A549 (cell line): ENCODE results near the gene KDM5B. TPM values are rescaled to one million over a fixed set of nuclear protein-coding genes. Genes with fewer than 3 reads are reported as not detected.
A peak's percentile ranks its signal among the peaks of the same experiment; 100 is the strongest.

Experiments used
- ATAC-seq, 2 experiments: fragments of 200-7000 bp in 1 of 2; fragments of >200 bp in 1 of 2; cut with Nextera tagmentation in 1 of 2; cut with Tn5 transposase in 1 of 2; 3 replicates each; pipeline versions ENCODE4 v1.8.0 to v1.9.1; 2018 to 2020; ENCODE audit warnings: mild to moderate bottlenecking in 1 of 2, moderate library complexity in 1 of 2
- CTCF ChIA-PET: fragments of 300-600 bp; sonication (Branson Sonifier 250); formaldehyde crosslinking; extraction: SDS; loops from one replicate; lab custom pipeline; 2021; ENCODE audit warnings: antibody characterized with exemption, inconsistent platforms; lab: Yijun Ruan, JAX
- POLR2A ChIA-PET: fragments of 350-600 bp; formaldehyde crosslinking; extraction: SDS; loops from one replicate; lab custom pipeline; 2021; ENCODE audit warnings: antibody characterized with exemption, inconsistent platforms; lab: Yijun Ruan, JAX
- DNase-seq, 2 experiments: peaks; one replicate each; pipeline versions ENCODE4 v3.0.0 to v3.0.0-alpha.2; 2011 to 2016; ENCODE audit warnings: low read depth in 1 of 2, low spot score in 1 of 2
- FAIRE-seq: peaks from 2 replicates; lab custom pipeline; 2011; peaks lifted over from hg19 to GRCh38; lab: Jason Lieb, UNC
- H3K27ac ChIP-seq, 2 experiments: fragments of >200 bp; sonication (Bioruptor Twin); formaldehyde crosslinking; 3 replicates each; pipeline ENCODE4 v1.5.1; 2016 to 2017
- H3K4me1 ChIP-seq: fragments of >200 bp; sonication (Bioruptor Twin); formaldehyde crosslinking; 3 replicates; pipeline ENCODE4 v1.6.1; 2016
- H3K4me2 ChIP-seq: fragments of >200 bp; sonication (Bioruptor Twin); formaldehyde crosslinking; 3 replicates; pipeline ENCODE4 v1.6.1; 2016
- H3K4me3 ChIP-seq: fragments of >200 bp; sonication (Bioruptor Twin); formaldehyde crosslinking; 3 replicates; pipeline ENCODE4 v1.5.1; 2016
- H3K9me3 ChIP-seq: fragments of >200 bp; sonication (Bioruptor Twin); formaldehyde crosslinking; 3 replicates; pipeline ENCODE4 v1.6.1; 2016
- CEBPB ChIP-seq, 2 experiments: fragments of >200 bp in 1 of 2; sonication (Bioruptor Twin) in 1 of 2; formaldehyde crosslinking in 1 of 2; IDR thresholded peaks; 2 replicates each; pipeline ENCODE4 v1.6.1; 2012 to 2016
- CHD4 ChIP-seq: fragments of 200-600 bp; sonication (generic); IDR thresholded peaks from 2 replicates; pipeline ENCODE4 v1.6.1; 2016; ENCODE audit warnings: antibody characterized with exemption, mild to moderate bottlenecking, borderline replicate concordance
- EHF ChIP-seq: fragments of 250-450 bp; sonication (Bioruptor Pico); IDR thresholded peaks from 2 replicates; pipeline ENCODE4 v1.5.0; 2020; ENCODE audit warnings: mild to moderate bottlenecking
- ESRRA ChIP-seq: fragments of 150-350 bp; IDR thresholded peaks from 2 replicates; pipeline ENCODE4 v1.6.1; 2014; ENCODE audit warnings: mild to moderate bottlenecking, low read length, borderline replicate concordance
- FOSB ChIP-seq: fragments of 250-450 bp; sonication (Bioruptor Pico); IDR thresholded peaks from 2 replicates; pipeline ENCODE4 v1.5.0; 2020; ENCODE audit warnings: mild to moderate bottlenecking, moderate library complexity
- GATA3 ChIP-seq: IDR thresholded peaks from 2 replicates; pipeline ENCODE4 v1.6.1; 2012; ENCODE audit warnings: borderline replicate concordance
- HOXB5 ChIP-seq: fragments of 250-450 bp; sonication (Bioruptor Pico); IDR thresholded peaks from 2 replicates; pipeline ENCODE4 v1.5.0; 2020; ENCODE audit warnings: mild to moderate bottlenecking, moderate library complexity
- JUN ChIP-seq, 2 experiments: fragments of >200 bp; sonication (Bioruptor Twin); formaldehyde crosslinking; IDR thresholded peaks; 2 replicates in 1 of 2; 3 replicates in 1 of 2; pipeline ENCODE4 v1.6.1; 2016 to 2017
- JUNB ChIP-seq: fragments of >200 bp; sonication (Bioruptor Twin); formaldehyde crosslinking; IDR thresholded peaks from 2 replicates; pipeline ENCODE4 v1.6.1; 2016
- MAFK ChIP-seq: fragments of 450-650 bp; IDR thresholded peaks from 2 replicates; pipeline ENCODE4 v1.6.1; 2014; ENCODE audit not compliant: partially characterized antibody
- NR3C1 ChIP-seq: fragments of >200 bp; sonication (Bioruptor Twin); formaldehyde crosslinking; IDR thresholded peaks from 3 replicates; pipeline ENCODE4 v1.6.1; 2017
- PBX3 ChIP-seq: IDR thresholded peaks from 2 replicates; pipeline ENCODE4 v1.6.1; 2012
- POLR2A ChIP-seq: IDR thresholded peaks from 2 replicates; pipeline ENCODE4 v1.6.1; 2012; ENCODE audit warnings: mild to moderate bottlenecking, low read length
- RAD21 ChIP-seq, 2 experiments: fragments of >200 bp in 1 of 2; sonication (Bioruptor Twin) in 1 of 2; formaldehyde crosslinking in 1 of 2; IDR thresholded peaks in 1 of 2; conservative IDR thresholded peaks in 1 of 2; 2 replicates in 1 of 2; 3 replicates in 1 of 2; pipeline ENCODE4 v1.6.1; 2012 to 2018; ENCODE audit warnings: inconsistent platforms in 1 of 2
- SREBF2 ChIP-seq: fragments of 450-650 bp; IDR thresholded peaks from 2 replicates; pipeline ENCODE4 v1.6.1; 2014; ENCODE audit warnings: mild to moderate bottlenecking, moderate library complexity
- ZSCAN20 ChIP-seq: fragments of 250-450 bp; sonication (Bioruptor Pico); IDR thresholded peaks from 2 replicates; pipeline ENCODE4 v1.8.0; 2022; ENCODE audit warnings: mild to moderate bottlenecking, moderate library complexity
- WGBS: methylation state at CpG from one replicate; pipeline ENCODE4 v1.1.6; 2017; ENCODE audit errors: missing lambda C conversion rate; 5-methylcytosine and 5-hydroxymethylcytosine counted together
- polyA plus RNA-seq, 4 experiments: library from polyadenylated mRNA; depleted of rRNA in 3 of 4; stranded (reverse); fragments of >200 nt; fragmentation: RNase III in 1 of 4; extraction: RNeasy Plus Mini Kit Qiagen cat#74134 plus additional on column Dnase treatment in 1 of 4; gene quantifications; 2 replicates in 3 of 4; 3 replicates in 1 of 4; pipeline ENCODE4 v1.2.3, GENCODE V29; 2011 to 2017
- TF ChIP-seq, protein P1 (sequence below): fragments of >200 bp; sonication (Bioruptor Twin); formaldehyde crosslinking; IDR thresholded peaks from 2 replicates; pipeline ENCODE4 v1.6.1; 2016
- TF ChIP-seq, protein P2 (sequence below): fragments of 150-350 bp; IDR thresholded peaks from 2 replicates; pipeline ENCODE4 v1.6.1; 2014; ENCODE audit warnings: low read depth, mild to moderate bottlenecking, low read length
- TF ChIP-seq, protein P3 (sequence below): fragments of 250-450 bp; sonication (Bioruptor Pico); IDR thresholded peaks from 2 replicates; pipeline ENCODE4 v1.5.0; 2021; ENCODE audit warnings: mild to moderate bottlenecking, moderate library complexity, borderline replicate concordance
- TF ChIP-seq, protein P4 (sequence below): fragments of 200-600 bp; sonication (generic); IDR thresholded peaks from 2 replicates; pipeline ENCODE4 v1.6.1; 2016; ENCODE audit warnings: antibody characterized with exemption, mild to moderate bottlenecking, moderate library complexity

KDM5B gene
- polyA plus RNA-seq, 2 of the 4 experiments (the other 2 are of a cell fraction): 15.8 to 44.3 TPM

DNA sequence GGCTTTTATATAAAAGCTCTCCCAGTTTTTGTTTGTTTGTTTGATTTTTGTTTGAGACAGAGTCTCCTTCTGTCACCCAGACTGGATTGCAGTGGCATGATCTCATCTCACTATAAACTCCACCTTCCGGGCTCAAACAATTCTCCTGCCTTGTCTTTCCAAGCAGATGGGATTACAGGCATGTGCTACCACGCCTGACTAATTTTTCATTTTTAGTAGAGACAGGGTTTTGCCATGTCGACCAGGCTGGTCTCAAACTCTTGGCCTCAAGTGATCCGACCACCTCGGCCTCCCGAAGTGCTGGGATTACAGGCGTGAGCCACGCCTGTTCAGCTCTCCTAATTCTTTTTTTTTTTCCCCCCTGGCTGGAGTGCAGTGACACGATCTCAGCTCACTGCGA, 6.9 kb upstream of the KDM5B start:
- H3K4me2 ChIP-seq: no peak overlapping the region
- no peak for ATAC-seq
- no peak overlapping the region for H3K27ac ChIP-seq
- no peak for FAIRE-seq
- H3K4me3 ChIP-seq: no peak overlapping the region
- WGBS: 72% methylated on average over 10 of the region's 10 CpGs
- POLR2A ChIA-PET: no interaction called here
- no peak for TF ChIP-seq EHF
- TF ChIP-seq ESRRA: no peak
- no peak for TF ChIP-seq GATA3
- TF ChIP-seq FOSB (CRISPR knock-in tag): no peak
- TF ChIP-seq JUN (IDR thresholded peaks at IDR 0.05): no peak
- TF ChIP-seq MAFK: no peak
- TF ChIP-seq ZSCAN20 (CRISPR knock-in tag): no peak
- no peak for TF ChIP-seq NR3C1
- TF ChIP-seq POLR2A: no peak
- no peak for TF ChIP-seq RAD21 (conservative IDR thresholded peaks at IDR 0.05 in 1 of 2, IDR thresholded peaks at IDR 0.05 in 1 of 2)
- TF ChIP-seq, all 56 proteins: peak for 0
- DNase-seq: no peak
- CTCF ChIA-PET: interaction anchor here (1.8 kb wide), 1 partner anchor 25 kb away, joined by 5 read pairs; no protein-coding TSS in a partner anchor
- Histone ChIP-seq H3K9me3 (no peaks in the 10 kb centered on the region), H3K4me1 (peaks cover 16% of the 10 kb centered on the region)

- H3K4me3 ChIP-seq: no peak overlapping the region
- peak overlapping the region; percentile 94 for H3K4me2 ChIP-seq
- no peaks in the 10 kb centered on the region for H3K9me3 ChIP-seq
- ChIA-PET POLR2A (no interaction called here), CTCF (interaction anchor here (0.9 to 1.9 kb wide), 4 partner anchors 8 to 93 kb away, joined by 3 to 4 read pairs (median 4); no protein-coding TSS in a partner anchor)
- TF ChIP-seq HOXB5 (CRISPR knock-in tag): no peak
- TF ChIP-seq ESRRA: no peak
- TF ChIP-seq, protein P1, sequence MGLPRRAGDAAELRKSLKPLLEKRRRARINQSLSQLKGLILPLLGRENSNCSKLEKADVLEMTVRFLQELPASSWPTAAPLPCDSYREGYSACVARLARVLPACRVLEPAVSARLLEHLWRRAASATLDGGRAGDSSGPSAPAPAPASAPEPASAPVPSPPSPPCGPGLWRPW: no peak
- no peak for TF ChIP-seq JUNB
- TF ChIP-seq PBX3: no peak
- TF ChIP-seq FOSB (CRISPR knock-in tag): no peak
- TF ChIP-seq, protein P2, sequence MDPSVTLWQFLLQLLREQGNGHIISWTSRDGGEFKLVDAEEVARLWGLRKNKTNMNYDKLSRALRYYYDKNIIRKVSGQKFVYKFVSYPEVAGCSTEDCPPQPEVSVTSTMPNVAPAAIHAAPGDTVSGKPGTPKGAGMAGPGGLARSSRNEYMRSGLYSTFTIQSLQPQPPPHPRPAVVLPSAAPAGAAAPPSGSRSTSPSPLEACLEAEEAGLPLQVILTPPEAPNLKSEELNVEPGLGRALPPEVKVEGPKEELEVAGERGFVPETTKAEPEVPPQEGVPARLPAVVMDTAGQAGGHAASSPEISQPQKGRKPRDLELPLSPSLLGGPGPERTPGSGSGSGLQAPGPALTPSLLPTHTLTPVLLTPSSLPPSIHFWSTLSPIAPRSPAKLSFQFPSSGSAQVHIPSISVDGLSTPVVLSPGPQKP: no peak
- no peak for TF ChIP-seq SREBF2
- no peak for TF ChIP-seq CEBPB (IDR thresholded peaks at IDR 0.05)
- ATAC-seq (no peak), FAIRE-seq (no peak), DNase-seq (peak in 1 of 2 experiments; percentile 25)
- WGBS: 69% methylated on average over 9 of the region's 9 CpGs
- peak overlapping the region in 1 of 2 experiments; percentile 2; a peak in 1 of 6 replicates for H3K27ac ChIP-seq
- peaks cover 23% of the 10 kb centered on the region for H3K4me1 ChIP-seq
Measured at GRCh38 chr1:202812176-202813026, 4.2 kb upstream of the KDM5B start.

DNA sequence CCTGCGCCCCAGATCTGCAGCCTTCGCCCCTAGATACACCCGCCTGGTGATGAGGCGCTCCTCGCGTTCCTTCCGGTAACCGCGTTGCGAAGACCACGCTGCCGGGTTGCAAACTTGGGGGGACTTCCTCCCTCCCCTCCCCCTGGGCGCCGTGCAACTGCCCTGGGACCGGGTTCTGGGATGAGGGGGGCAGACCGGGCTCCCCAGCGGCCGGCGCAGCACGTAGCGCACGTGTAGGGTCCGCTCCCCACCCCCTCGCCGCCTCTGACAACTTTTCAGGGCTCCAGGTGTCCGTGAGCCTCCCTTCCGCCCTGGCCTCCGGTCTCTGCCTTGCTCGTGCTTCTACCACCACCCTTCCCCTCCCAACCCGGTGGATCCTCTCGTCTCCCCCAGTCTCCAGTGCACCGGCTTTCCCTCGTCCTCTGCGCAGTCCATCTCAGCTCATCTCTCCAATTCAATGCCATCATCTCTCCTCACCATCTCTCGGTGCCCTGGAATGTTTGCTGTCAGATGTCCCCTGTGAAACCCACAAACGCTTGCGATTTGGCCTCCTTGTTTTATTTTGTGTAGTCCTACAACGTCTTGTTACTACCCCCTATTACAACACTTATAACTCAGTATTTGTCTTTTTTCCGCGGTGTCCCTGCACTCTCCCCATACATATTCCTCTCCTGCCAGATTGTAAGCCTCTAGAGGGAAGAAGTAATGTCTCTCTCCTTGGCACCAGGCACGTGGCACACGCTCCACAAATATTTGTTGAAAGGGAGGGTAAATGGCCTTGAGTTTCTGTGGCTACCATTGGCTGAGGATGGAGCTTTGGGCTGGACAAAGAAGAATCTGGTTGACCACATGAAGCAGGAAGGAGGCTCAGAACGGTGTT, 3.3 kb upstream of the KDM5B start:
- peak overlapping the region; percentile 69 for H3K4me3 ChIP-seq
- peaks cover 23% of the 10 kb centered on the region for H3K4me1 ChIP-seq
- ChIA-PET POLR2A (interaction anchor here (0.9 to 1.3 kb wide), 3 partner anchors 34 to 196 kb away, joined by 3 to 4 read pairs (median 3); partner anchors contain the start of gene TMEM183A), CTCF (interaction anchor here (1.2 to 1.9 kb wide), 3 partner anchors 9 to 87 kb away, joined by 4 read pairs; no protein-coding TSS in a partner anchor)
- WGBS: 41% methylated on average over 31 of the region's 43 CpGs
- peak overlapping the region; percentile 94 for H3K4me2 ChIP-seq
- peak in 1 of 2 experiments; percentile 14 for DNase-seq
- no peaks in the 10 kb centered on the region for H3K9me3 ChIP-seq
- peak in 1 of 2 experiments; percentile 4; a peak in 3 of 6 replicates for ATAC-seq
- H3K27ac ChIP-seq: peak overlapping the region; percentile 81 to 82
- no peak for FAIRE-seq
- TF ChIP-seq, protein P3, sequence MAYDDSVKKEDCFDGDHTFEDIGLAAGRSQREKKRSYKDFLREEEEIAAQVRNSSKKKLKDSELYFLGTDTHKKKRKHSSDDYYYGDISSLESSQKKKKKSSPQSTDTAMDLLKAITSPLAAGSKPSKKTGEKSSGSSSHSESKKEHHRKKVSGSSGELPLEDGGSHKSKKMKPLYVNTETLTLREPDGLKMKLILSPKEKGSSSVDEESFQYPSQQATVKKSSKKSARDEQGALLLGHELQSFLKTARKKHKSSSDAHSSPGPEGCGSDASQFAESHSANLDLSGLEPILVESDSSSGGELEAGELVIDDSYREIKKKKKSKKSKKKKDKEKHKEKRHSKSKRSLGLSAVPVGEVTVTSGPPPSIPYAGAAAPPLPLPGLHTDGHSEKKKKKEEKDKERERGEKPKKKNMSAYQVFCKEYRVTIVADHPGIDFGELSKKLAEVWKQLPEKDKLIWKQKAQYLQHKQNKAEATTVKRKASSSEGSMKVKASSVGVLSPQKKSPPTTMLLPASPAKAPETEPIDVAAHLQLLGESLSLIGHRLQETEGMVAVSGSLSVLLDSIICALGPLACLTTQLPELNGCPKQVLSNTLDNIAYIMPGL (CRISPR knock-in tag): no peak
- no peak for TF ChIP-seq GATA3
- no peak for TF ChIP-seq CHD4
- no peak for TF ChIP-seq MAFK
- TF ChIP-seq, protein P4, sequence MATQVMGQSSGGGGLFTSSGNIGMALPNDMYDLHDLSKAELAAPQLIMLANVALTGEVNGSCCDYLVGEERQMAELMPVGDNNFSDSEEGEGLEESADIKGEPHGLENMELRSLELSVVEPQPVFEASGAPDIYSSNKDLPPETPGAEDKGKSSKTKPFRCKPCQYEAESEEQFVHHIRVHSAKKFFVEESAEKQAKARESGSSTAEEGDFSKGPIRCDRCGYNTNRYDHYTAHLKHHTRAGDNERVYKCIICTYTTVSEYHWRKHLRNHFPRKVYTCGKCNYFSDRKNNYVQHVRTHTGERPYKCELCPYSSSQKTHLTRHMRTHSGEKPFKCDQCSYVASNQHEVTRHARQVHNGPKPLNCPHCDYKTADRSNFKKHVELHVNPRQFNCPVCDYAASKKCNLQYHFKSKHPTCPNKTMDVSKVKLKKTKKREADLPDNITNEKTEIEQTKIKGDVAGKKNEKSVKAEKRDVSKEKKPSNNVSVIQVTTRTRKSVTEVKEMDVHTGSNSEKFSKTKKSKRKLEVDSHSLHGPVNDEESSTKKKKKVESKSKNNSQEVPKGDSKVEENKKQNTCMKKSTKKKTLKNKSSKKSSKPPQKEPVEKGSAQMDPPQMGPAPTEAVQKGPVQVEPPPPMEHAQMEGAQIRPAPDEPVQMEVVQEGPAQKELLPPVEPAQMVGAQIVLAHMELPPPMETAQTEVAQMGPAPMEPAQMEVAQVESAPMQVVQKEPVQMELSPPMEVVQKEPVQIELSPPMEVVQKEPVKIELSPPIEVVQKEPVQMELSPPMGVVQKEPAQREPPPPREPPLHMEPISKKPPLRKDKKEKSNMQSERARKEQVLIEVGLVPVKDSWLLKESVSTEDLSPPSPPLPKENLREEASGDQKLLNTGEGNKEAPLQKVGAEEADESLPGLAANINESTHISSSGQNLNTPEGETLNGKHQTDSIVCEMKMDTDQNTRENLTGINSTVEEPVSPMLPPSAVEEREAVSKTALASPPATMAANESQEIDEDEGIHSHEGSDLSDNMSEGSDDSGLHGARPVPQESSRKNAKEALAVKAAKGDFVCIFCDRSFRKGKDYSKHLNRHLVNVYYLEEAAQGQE: no peak
